ENCODE measurements around the gene NFYC.

- no peak for TF ChIP-seq POLR2AphosphoS5 (IDR thresholded peaks at IDR 0.05; ENCODE audit: borderline replicate concordance, low read depth, low read length)
- TF ChIP-seq EZH2 (IDR thresholded peaks at IDR 0.05): no peak
- TF ChIP-seq FOXP2 (optimal IDR thresholded peaks at IDR 0.05; ENCODE audit: control extremely low read depth, extremely low read length, insufficient read depth): no peak
Observed at GRCh38 chr1:40799351-40799867, 107.9 kb downstream of the NFYC start.
